HepG2 (cell line): ENCODE results near the gene HEXIM1. TPM values are rescaled to one million over a fixed set of nuclear protein-coding genes. Genes with fewer than 3 reads are reported as not detected.

Experiments used
- GABPB1 ChIP-seq: IDR thresholded peaks from 2 replicates; pipeline ENCODE4 v1.6.1; 2016; ENCODE audit warnings: mild to moderate bottlenecking, missing genetic modification reagents, moderate library complexity, missing compliant biosample characterization
- JARID2 ChIP-seq: sonication (generic); formaldehyde crosslinking; IDR thresholded peaks from 2 replicates; pipeline ENCODE4 v1.8.1; 2023; ENCODE audit warnings: missing genetic modification reagents, inconsistent platforms; ENCODE audit not compliant: insufficient replicate concordance
- PHF5A ChIP-seq: IDR thresholded peaks from one replicate; pipeline ENCODE4 v1.6.1; 2018; ENCODE audit warnings: low read depth, missing genetic modification reagents; ENCODE audit not compliant: unreplicated experiment
- POGZ ChIP-seq: sonication (generic); formaldehyde crosslinking; IDR thresholded peaks from 2 replicates; pipeline ENCODE4 v1.4.0; 2020; ENCODE audit warnings: mild to moderate bottlenecking, missing genetic modification reagents
- TBL1XR1 ChIP-seq: fragments of 150-350 bp; IDR thresholded peaks from 2 replicates; pipeline ENCODE4 v1.6.1; 2014; ENCODE audit warnings: borderline replicate concordance, low read length; ENCODE audit not compliant: partially characterized antibody
- TSC22D2 ChIP-seq: sonication (generic); formaldehyde crosslinking; IDR thresholded peaks from 2 replicates; pipeline ENCODE4 v1.5.1; 2020; ENCODE audit warnings: missing genetic modification reagents, mild to moderate bottlenecking, borderline replicate concordance
- YEATS2 ChIP-seq: sonication (generic); formaldehyde crosslinking; IDR thresholded peaks from 2 replicates; pipeline ENCODE4 v1.4.0; 2020; ENCODE audit warnings: missing genetic modification reagents, borderline replicate concordance
- ZNF160 ChIP-seq: sonication (generic); formaldehyde crosslinking; IDR thresholded peaks from 2 replicates; pipeline ENCODE4 v1.8.0; 2022; ENCODE audit warnings: mild to moderate bottlenecking, inconsistent platforms, missing genetic modification reagents
- ZNF234 ChIP-seq: sonication (generic); formaldehyde crosslinking; conservative IDR thresholded peaks from 2 replicates; pipeline ENCODE4 v1.5.1; 2020; ENCODE audit warnings: mild to moderate bottlenecking, missing genetic modification reagents
- ZNF235 ChIP-seq: sonication (generic); formaldehyde crosslinking; IDR thresholded peaks from 2 replicates; pipeline ENCODE4 v1.8.1; 2023; ENCODE audit warnings: mild to moderate bottlenecking, missing genetic modification reagents, borderline replicate concordance
- ZNF567 ChIP-seq: sonication (generic); formaldehyde crosslinking; IDR thresholded peaks from 2 replicates; pipeline ENCODE4 v1.8.1; 2023; ENCODE audit warnings: mild to moderate bottlenecking, missing genetic modification reagents, borderline replicate concordance
- polyA plus RNA-seq, 8 experiments: library from polyadenylated mRNA; depleted of rRNA in 3 of 8; stranded (reverse) in 7 of 8; unstranded in 1 of 8; fragments of >200 nt; fragmentation: Illumina TruSeq in 4 of 8; extraction: Trizol in 4 of 8; gene quantifications; 2 replicates each; pipeline versions ENCODE4 v1.2.1 to v1.2.3, GENCODE V29; 2011 to 2016; ENCODE audit warnings: low read depth in 4 of 8, missing spikeins in 1 of 8, mixed read lengths in 1 of 8; ENCODE audit not compliant: insufficient read depth in 1 of 8
- total RNA-seq, 5 experiments: library from RNA; depleted of rRNA; stranded (reverse); fragments of >200 nt; fragmentation: Illumina TruSeq; extraction: Trizol; gene quantifications; 2 replicates each; pipeline ENCODE4 v1.2.3, GENCODE V29; 2016; ENCODE audit warnings: low read depth in 1 of 5
- TF ChIP-seq, protein P1 (sequence below): sonication (generic); formaldehyde crosslinking; IDR thresholded peaks from 2 replicates; pipeline ENCODE4 v1.8.0; 2022; ENCODE audit warnings: mild to moderate bottlenecking, missing genetic modification reagents; ENCODE audit not compliant: insufficient replicate concordance
- TF ChIP-seq, protein P2 (sequence below): IDR thresholded peaks from 2 replicates; pipeline ENCODE4 v1.6.1; 2016
- TF ChIP-seq, protein P3 (sequence below): sonication (generic); formaldehyde crosslinking; IDR thresholded peaks from 2 replicates; pipeline ENCODE4 v1.5.0; 2020; ENCODE audit warnings: missing genetic modification reagents
- TF ChIP-seq, protein P4 (sequence below): IDR thresholded peaks from 2 replicates; pipeline ENCODE4 v1.6.1; 2016; ENCODE audit warnings: low read depth, control low read depth
- TF ChIP-seq, protein P5 (sequence below): sonication (generic); formaldehyde crosslinking; IDR thresholded peaks from 2 replicates; pipeline ENCODE4 v1.5.0; 2020; ENCODE audit warnings: mild to moderate bottlenecking, missing genetic modification reagents

The HEXIM1 gene
- total and polyA plus RNA-seq, 2 of the 13 experiments (the other 11 are each of a cell fraction or from before 2014, with no cell fraction given): 10.5 to 16.6 TPM

DNA sequence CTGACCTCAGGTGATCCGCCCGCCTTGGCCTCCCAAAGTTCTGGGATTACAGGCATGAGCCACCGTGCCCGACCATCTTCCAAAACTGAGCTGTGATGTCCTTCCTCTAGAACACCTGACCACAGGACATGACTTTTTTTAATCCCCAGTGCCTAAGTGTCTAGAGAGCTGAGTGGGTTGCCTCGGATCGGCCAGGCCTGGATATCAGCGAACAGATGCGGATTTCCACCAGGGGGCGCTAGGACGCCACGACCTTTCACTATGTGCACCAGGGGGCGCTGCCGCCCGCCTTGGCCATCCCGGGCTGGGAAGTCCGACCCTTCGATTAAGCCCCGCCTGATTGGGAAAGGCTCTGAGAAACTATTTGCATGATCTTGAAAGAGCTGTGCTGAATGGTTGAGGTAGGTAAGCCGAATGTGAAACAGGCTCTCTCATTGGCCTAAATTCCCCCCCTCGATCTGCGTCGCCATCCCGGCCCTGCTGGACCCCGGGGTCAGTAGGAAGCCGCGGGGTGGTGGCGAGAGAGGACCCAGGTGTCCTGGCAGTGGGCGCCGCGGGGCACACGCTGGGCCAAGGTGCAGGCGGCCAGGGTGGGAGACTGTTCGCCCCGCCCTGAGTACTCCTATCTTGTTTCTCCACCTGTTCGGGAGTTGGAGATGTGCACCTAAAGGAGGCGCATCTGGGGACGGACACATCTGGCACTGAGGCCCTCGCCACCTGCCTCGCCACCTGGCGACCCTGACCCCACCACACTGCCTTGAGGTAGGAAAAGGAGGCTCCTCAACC lies 12.9 kb upstream of the HEXIM1 start, which contains the start of gene ACBD4 (continued):
- TF ChIP-seq, protein P1, sequence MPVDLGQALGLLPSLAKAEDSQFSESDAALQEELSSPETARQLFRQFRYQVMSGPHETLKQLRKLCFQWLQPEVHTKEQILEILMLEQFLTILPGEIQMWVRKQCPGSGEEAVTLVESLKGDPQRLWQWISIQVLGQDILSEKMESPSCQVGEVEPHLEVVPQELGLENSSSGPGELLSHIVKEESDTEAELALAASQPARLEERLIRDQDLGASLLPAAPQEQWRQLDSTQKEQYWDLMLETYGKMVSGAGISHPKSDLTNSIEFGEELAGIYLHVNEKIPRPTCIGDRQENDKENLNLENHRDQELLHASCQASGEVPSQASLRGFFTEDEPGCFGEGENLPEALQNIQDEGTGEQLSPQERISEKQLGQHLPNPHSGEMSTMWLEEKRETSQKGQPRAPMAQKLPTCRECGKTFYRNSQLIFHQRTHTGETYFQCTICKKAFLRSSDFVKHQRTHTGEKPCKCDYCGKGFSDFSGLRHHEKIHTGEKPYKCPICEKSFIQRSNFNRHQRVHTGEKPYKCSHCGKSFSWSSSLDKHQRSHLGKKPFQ: peak; percentile 82
- TF ChIP-seq, protein P2, sequence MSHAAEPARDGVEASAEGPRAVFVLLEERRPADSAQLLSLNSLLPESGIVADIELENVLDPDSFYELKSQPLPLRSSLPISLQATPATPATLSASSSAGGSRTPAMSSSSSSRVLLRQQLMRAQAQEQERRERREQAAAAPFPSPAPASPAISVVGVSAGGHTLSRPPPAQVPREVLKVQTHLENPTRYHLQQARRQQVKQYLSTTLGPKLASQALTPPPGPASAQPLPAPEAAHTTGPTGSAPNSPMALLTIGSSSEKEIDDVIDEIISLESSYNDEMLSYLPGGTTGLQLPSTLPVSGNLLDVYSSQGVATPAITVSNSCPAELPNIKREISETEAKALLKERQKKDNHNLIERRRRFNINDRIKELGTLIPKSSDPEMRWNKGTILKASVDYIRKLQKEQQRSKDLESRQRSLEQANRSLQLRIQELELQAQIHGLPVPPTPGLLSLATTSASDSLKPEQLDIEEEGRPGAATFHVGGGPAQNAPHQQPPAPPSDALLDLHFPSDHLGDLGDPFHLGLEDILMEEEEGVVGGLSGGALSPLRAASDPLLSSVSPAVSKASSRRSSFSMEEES: peak; percentile 62
- TF ChIP-seq TBL1XR1 (peak; percentile 81), TSC22D2 (0 out of 2 replicates have a peak, but pooled peaks have one; percentile 90), GABPB1 (CRISPR knock-in tag) (peak; percentile 79), ZNF234 (CRISPR knock-in tag) (no peak; the same call in 1 of the 2 replicates), ZNF235 (CRISPR knock-in tag) (peak; percentile 68; the same call in 1 of the 2 replicates), ZNF160 (CRISPR knock-in tag) (peak; percentile 90; the same call in 1 of the 2 replicates), ZNF567 (CRISPR knock-in tag) (peak; percentile 98; the same call in 1 of the 2 replicates), YEATS2 (CRISPR knock-in tag) (peak; percentile 62; the same call in 1 of the 2 replicates), PHF5A (peak; percentile 99), JARID2 (CRISPR knock-in tag) (peak; percentile 90), POGZ (peak; percentile 94)
- TF ChIP-seq, protein P3, sequence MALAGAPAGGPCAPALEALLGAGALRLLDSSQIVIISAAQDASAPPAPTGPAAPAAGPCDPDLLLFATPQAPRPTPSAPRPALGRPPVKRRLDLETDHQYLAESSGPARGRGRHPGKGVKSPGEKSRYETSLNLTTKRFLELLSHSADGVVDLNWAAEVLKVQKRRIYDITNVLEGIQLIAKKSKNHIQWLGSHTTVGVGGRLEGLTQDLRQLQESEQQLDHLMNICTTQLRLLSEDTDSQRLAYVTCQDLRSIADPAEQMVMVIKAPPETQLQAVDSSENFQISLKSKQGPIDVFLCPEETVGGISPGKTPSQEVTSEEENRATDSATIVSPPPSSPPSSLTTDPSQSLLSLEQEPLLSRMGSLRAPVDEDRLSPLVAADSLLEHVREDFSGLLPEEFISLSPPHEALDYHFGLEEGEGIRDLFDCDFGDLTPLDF (CRISPR knock-in tag): 0 out of 2 replicates have a peak, but pooled peaks have one; percentile 28
- TF ChIP-seq, protein P4, sequence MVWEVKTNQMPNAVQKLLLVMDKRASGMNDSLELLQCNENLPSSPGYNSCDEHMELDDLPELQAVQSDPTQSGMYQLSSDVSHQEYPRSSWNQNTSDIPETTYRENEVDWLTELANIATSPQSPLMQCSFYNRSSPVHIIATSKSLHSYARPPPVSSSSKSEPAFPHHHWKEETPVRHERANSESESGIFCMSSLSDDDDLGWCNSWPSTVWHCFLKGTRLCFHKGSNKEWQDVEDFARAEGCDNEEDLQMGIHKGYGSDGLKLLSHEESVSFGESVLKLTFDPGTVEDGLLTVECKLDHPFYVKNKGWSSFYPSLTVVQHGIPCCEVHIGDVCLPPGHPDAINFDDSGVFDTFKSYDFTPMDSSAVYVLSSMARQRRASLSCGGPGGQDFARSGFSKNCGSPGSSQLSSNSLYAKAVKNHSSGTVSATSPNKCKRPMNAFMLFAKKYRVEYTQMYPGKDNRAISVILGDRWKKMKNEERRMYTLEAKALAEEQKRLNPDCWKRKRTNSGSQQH (CRISPR knock-in tag): 0 out of 2 replicates have a peak, but pooled peaks have one; percentile 47
- TF ChIP-seq, protein P5, sequence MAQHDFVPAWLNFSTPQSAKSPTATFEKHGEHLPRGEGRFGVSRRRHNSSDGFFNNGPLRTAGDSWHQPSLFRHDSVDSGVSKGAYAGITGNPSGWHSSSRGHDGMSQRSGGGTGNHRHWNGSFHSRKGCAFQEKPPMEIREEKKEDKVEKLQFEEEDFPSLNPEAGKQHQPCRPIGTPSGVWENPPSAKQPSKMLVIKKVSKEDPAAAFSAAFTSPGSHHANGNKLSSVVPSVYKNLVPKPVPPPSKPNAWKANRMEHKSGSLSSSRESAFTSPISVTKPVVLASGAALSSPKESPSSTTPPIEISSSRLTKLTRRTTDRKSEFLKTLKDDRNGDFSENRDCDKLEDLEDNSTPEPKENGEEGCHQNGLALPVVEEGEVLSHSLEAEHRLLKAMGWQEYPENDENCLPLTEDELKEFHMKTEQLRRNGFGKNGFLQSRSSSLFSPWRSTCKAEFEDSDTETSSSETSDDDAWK: no peak
